GM13977 (cell line): ENCODE results near the gene ARPC3.
"Not testable (repeated sequence)": the region's sequence is repeated elsewhere in the genome, so short reads cannot be mapped to it uniquely, and the experiment has no call there.

ENCODE experiments used
- DNase-seq: peaks from one replicate; pipeline ENCODE4 v3.0.0; 2012; ENCODE audit warnings: low spot score
- in situ Hi-C: fragments of 300-500 bp; cut with MboI; formaldehyde crosslinking; loops from one replicate; pipeline ENCODE4 v1.12.0; 2022; ENCODE audit warnings: low sequenced_read_pairs, low pct_unique_long_range_greater_than_20kb, mixed read lengths, inconsistent platforms; ENCODE audit not compliant: unreplicated experiment
- TF ChIP-seq, protein P1 (sequence below): IDR thresholded peaks from 2 replicates; pipeline ENCODE4 v1.5.1; 2012; ENCODE audit warnings: mild to moderate bottlenecking, control low read depth; ENCODE audit not compliant: insufficient read depth; ENCODE audit errors: extremely low read depth, missing control alignments

ARPC3 gene

DNA sequence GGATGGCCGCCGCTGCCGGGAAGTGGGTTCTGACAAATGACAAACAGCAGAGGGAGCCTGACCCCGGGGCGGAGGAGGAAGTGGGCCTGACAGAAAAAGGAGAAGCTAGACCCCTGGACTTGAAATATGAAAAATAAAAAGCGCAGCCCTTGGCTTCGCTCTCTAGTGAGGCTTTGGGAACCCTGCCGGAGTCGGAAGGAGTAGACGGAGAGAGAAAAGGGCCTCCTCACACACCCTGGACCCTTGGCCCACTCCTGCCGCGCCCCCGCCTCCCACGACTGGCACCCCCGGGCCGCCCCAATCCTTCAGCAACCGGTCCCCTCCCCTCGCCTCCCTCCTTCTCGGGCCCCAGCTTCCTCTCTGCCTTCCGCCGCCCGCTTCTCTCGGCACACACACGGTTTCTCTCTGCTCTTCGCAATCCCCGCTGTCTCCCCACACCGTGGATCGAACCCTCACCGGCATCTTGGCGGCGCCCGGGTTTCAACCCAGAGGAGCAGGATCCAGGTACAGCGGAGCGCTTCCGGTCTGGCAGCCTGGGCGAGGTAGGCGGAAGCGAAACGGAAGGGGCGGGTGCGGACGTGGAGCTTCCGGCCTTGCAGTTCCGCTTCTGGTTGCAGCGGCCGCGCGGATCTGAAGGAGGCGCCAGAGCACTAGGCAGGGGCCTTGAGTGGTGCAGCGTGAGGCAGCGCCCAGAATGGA is at the start of gene ARPC3:
TSS of gene ARPC3 (minus strand) at position 539 of the 699 bp plus-strand sequence. CDS start at position 462, 77 bp downstream.
- in situ Hi-C loops: loop anchor here (10.0 kb wide), 1 partner anchor 375 kb away; no protein-coding TSS in a partner anchor
- DNase-seq: peak; percentile 87
- TF ChIP-seq, protein P1, sequence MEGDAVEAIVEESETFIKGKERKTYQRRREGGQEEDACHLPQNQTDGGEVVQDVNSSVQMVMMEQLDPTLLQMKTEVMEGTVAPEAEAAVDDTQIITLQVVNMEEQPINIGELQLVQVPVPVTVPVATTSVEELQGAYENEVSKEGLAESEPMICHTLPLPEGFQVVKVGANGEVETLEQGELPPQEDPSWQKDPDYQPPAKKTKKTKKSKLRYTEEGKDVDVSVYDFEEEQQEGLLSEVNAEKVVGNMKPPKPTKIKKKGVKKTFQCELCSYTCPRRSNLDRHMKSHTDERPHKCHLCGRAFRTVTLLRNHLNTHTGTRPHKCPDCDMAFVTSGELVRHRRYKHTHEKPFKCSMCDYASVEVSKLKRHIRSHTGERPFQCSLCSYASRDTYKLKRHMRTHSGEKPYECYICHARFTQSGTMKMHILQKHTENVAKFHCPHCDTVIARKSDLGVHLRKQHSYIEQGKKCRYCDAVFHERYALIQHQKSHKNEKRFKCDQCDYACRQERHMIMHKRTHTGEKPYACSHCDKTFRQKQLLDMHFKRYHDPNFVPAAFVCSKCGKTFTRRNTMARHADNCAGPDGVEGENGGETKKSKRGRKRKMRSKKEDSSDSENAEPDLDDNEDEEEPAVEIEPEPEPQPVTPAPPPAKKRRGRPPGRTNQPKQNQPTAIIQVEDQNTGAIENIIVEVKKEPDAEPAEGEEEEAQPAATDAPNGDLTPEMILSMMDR: peak; percentile 97

GRCh38 chr12:110498984-110499706 is 49.0 kb upstream of the ARPC3 start:
- DNase-seq: no peak
- TF ChIP-seq, protein P1: no peak

DNA sequence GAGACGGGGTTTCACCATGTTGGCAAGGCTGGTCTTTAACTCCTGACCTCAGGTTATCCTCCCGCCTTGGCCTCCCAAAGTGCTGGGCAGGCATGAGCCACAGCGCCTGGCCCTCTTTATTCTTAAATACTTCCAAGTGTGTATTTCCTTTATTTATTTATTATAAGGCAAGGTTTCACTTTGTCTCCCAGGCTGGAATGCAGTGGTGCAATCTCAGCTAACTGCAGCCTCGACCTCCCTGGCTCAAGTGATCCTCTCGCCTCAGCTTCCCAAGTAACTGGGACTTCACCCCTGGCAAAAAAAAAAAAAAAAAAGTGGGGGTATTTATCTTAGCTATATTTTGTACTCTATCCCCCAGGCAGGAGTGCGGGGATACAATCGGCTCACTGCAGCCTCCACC is 25.3 kb upstream of the ARPC3 start:
- DNase-seq: no peak
- TF ChIP-seq, protein P1: no peak
- in situ Hi-C loops: no loop called here

More at GRCh38 chr12:110498984-110499706, 49.0 kb upstream of the ARPC3 start:
- in situ Hi-C loops: no loop called here

- in situ Hi-C loops: loop anchor here (10.0 kb wide), 1 partner anchor 136 kb away; no protein-coding TSS in a partner anchor
- TF ChIP-seq, protein P1: peak; percentile 6
Observed at GRCh38 chr12:110468214-110469048, 18.3 kb upstream of the ARPC3 start, which contains the start of the genes FAM216A and GPN3. Gene FAM216A, plus strand, starts transcription at chr12:110468845. Its CDS starts 31 bp downstream, at chr12:110468876. Gene GPN3, minus strand, starts transcription at chr12:110468257. Its CDS starts 54 bp downstream, at chr12:110468203.

DNA sequence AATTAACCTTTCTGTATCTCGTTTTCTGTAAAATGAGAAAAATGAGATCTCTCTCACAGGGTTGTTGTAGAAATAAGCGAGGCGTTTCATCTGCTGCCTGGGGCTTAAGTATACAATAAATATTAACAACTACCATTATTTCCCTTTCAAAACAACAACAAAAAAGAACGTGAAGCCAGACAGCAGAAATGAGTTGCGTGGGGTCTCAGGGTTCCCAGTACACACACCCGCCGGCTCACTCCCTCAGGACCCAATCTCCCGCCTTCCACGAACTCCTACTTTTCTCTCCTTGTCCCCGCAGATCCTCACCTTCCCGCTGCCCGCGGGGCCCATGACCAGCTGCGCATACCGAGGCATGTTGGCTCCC is 17.7 kb upstream of the ARPC3 start:
- DNase-seq: no peak
- in situ Hi-C loops: loop anchor here (10.0 kb wide), 1 partner anchor 137 kb away; no protein-coding TSS in a partner anchor
- TF ChIP-seq, protein P1: no peak

More at GRCh38 chr12:110468214-110469048, 18.3 kb upstream of the ARPC3 start, which contains the start of the genes FAM216A and GPN3:
- peak; percentile 94 for DNase-seq

DNA sequence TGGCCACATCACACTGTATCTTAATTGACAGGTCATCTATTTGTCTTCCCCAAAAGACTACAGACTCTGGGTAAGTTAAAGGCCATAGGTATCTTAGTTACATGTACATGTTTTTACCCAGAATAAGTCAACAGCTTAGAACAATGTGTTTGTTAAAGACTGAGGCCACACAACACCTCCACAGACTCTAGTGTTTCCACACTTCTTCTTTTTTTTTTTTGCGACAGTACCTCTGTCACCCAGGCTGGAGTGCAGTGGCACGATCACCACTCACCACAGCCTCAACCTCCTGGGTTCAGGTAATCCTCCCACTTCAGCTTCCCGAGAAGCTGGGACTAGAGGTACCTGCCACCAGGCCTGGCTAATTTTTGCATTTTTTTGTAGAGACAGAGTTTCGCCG is 16.7 kb upstream of the ARPC3 start:
- TF ChIP-seq, protein P1: no peak
- in situ Hi-C loops: loop anchor here (10.0 kb wide), 1 partner anchor 138 kb away; no protein-coding TSS in a partner anchor
- no peak for DNase-seq

DNA sequence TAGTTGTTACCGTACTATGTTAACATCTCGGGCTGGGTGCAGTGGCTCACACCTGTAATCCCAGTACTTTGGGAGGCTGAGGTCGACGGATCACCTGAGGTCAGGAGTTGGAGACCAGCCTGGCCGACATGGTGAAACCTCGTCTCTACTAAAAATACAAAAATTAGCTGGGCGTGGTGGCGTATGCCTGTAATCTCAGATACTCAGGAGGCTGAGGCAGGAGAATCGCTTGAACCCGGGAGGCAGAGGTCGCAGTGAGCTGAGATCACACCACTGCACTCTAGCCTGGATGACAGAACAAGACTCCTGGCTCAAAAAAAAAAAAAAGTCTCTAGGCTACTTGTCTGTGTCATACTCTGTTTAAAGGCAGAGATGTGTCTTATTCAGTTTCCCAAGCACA is 15.6 kb upstream of the ARPC3 start:
- in situ Hi-C loops: loop anchor here (10.0 kb wide), 1 partner anchor 139 kb away; no protein-coding TSS in a partner anchor
- not testable (repeated sequence) for DNase-seq
